Endothelial cell (in vitro differentiated cells): ENCODE results near the gene FPR2. TPM values are rescaled to one million over a fixed set of nuclear protein-coding genes. Genes with fewer than 3 reads are reported as not detected.

Source experiments
- DNase-seq: peaks from one replicate; pipeline ENCODE4 v3.0.0; 2021; ENCODE audit warnings: low spot score
- H3K27ac Mint-ChIP-seq: one replicate; pipeline ENCODE4 v1.8.0; 2021; ENCODE audit warnings: mixed read lengths, inconsistent platforms; ENCODE audit not compliant: unreplicated experiment
- H3K27me3 Mint-ChIP-seq: one replicate; pipeline ENCODE4 v1.8.0; 2021; ENCODE audit warnings: mild to moderate bottlenecking, moderate library complexity, mixed read lengths, inconsistent platforms; ENCODE audit not compliant: unreplicated experiment
- H3K36me3 Mint-ChIP-seq: one replicate; pipeline ENCODE4 v1.8.0; 2021; ENCODE audit warnings: mild to moderate bottlenecking, low read depth, mixed read lengths, inconsistent platforms; ENCODE audit not compliant: unreplicated experiment
- H3K4me1 Mint-ChIP-seq: one replicate; pipeline ENCODE4 v1.8.0; 2021; ENCODE audit warnings: mild to moderate bottlenecking, mixed read lengths, inconsistent platforms; ENCODE audit not compliant: unreplicated experiment
- H3K4me3 Mint-ChIP-seq: one replicate; pipeline ENCODE4 v1.8.0; 2021; ENCODE audit warnings: mild to moderate bottlenecking, mixed read lengths, inconsistent platforms; ENCODE audit not compliant: unreplicated experiment
- H3K9me3 Mint-ChIP-seq: one replicate; pipeline ENCODE4 v1.8.0; 2021; ENCODE audit warnings: mixed read lengths, inconsistent platforms; ENCODE audit not compliant: unreplicated experiment
- total RNA-seq: library from RNA; stranded (reverse); fragmentation: NEBNext Ultra II Directional; extraction: Animal tissue kit (Norgen Biotek cat#: 25700); gene quantifications from one replicate; pipeline ENCODE4 v1.2.1, GENCODE V29; 2021; ENCODE audit not compliant: unreplicated experiment
- TF ChIP-seq, protein P1 (sequence below): fragments of 200-600 bp; sonication (generic); IDR thresholded peaks from one replicate; pipeline ENCODE4 v1.5.0; 2021; ENCODE audit warnings: antibody characterized with exemption; ENCODE audit not compliant: unreplicated experiment

Gene FPR2
- total RNA-seq, 1 donor from 2014 or later = 0.74 TPM

DNA sequence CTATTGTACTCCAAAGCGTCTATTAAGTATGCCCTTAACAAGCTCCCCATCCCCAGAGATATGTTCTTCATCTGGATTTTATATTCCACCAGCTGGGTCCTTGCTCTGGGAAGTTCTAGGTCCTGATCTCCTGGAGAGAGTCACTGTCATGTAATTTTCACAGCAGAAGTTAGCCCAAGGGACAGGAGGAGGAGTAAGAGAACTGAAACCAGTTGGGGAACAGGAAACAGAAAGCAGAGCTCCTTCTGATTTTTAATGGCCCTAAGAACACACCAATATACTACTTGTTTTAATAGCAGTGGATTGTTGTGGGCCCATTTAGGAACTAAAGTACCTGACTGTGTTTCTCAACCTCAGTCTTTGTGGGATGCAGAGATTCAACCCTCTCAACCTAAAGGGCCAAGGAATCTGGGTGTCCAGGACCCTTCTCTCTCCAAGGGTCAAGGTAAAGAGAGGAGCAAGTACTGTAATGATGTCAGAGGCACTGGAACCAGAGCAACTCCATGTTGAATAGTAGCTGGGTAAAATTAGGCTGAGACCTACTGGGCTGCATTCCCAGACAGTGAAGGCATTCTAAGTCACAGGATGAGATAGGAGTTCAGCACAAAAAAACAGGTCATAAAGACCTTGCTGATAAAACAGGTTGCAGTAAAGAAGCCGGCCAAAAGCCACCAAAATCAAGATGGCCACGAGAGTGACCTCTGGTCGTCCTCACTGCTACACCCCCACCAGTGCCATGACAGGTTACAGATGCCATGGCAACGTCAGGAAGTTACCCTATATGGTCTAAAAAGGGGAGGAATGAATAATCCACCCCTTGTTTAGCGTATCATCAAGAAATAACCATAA, 25.9 kb downstream of the FPR2 start:
- Mint-ChIP-seq H3K4me3 (no peak overlapping the region), H3K27ac (no peak overlapping the region), H3K4me1 (no peaks in the 10 kb centered on the region), H3K36me3 (no peaks in the 10 kb centered on the region), H3K27me3 (no peaks in the 10 kb centered on the region), H3K9me3 (no peaks in the 10 kb centered on the region)
- no peak for DNase-seq
- TF ChIP-seq, protein P1, sequence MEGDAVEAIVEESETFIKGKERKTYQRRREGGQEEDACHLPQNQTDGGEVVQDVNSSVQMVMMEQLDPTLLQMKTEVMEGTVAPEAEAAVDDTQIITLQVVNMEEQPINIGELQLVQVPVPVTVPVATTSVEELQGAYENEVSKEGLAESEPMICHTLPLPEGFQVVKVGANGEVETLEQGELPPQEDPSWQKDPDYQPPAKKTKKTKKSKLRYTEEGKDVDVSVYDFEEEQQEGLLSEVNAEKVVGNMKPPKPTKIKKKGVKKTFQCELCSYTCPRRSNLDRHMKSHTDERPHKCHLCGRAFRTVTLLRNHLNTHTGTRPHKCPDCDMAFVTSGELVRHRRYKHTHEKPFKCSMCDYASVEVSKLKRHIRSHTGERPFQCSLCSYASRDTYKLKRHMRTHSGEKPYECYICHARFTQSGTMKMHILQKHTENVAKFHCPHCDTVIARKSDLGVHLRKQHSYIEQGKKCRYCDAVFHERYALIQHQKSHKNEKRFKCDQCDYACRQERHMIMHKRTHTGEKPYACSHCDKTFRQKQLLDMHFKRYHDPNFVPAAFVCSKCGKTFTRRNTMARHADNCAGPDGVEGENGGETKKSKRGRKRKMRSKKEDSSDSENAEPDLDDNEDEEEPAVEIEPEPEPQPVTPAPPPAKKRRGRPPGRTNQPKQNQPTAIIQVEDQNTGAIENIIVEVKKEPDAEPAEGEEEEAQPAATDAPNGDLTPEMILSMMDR = no peak

DNA sequence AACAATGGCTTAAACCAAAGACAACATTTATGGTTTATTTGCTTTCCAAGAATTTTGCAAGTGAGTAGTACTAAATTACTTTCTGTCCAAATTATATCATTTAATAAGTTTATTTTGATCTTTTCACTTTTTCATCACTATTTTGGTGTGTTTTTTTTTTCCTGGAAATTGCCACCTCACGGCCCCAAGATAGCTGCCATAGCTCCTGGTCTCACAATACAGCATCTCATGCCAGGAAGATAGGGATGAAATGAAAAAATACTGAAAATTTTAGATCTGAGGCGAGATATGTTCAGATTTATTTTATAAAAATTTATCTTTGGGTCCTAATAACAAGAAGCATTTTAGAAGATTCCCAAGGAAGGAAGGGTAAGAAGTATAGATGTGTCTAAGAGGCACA, 27.0 kb downstream of the FPR2 start:
- H3K36me3 Mint-ChIP-seq = no peaks in the 10 kb centered on the region
- TF ChIP-seq, protein P1 = no peak
- DNase-seq = no peak
- no peaks in the 10 kb centered on the region for H3K4me1 Mint-ChIP-seq
- H3K27ac Mint-ChIP-seq = no peak overlapping the region
- no peaks in the 10 kb centered on the region for H3K9me3 Mint-ChIP-seq
- H3K4me3 Mint-ChIP-seq = no peak overlapping the region
- H3K27me3 Mint-ChIP-seq = peaks cover 2% of the 10 kb centered on the region

DNA sequence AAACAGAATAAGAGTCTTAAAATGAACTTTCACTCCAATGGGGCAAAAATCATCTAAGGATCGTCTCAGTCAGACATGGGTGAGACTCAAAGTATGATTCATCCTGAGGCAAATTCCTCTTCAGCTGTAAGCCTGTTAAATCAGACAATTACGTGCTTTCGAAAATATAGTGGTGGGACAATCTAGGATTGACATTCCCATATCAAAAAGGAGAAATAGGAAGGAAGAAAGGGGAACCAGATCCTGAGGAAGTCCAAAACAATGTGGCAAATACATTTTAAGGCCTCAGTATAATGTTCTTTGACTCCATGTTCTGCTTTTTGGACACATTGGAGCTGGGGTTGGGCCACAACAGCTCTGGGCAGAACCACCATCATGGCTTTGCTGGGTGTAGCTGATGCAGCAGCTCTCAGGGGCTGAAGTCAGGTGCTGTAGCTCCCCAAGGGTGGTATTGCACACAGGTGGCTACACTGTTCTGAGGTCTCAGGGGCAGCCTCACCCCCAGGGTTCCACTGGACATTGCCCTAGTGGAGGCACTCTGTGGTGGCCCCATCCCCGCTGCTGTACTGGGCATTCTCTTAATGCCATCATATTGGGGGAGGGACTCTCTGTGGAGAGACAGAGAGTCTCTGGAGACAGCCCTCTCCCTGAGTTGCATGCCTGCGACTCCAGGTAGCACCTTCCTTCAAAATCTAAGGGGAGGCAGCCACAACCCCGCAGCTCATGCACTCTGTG, 28.2 kb downstream of the FPR2 start:
- no peak for DNase-seq
- TF ChIP-seq, protein P1 = no peak
- H3K27ac Mint-ChIP-seq = no peak overlapping the region
- no peaks in the 10 kb centered on the region for H3K9me3 Mint-ChIP-seq
- H3K4me1 Mint-ChIP-seq = no peaks in the 10 kb centered on the region
- H3K4me3 Mint-ChIP-seq = no peak overlapping the region
- H3K36me3 Mint-ChIP-seq = no peaks in the 10 kb centered on the region
- peaks cover 2% of the 10 kb centered on the region for H3K27me3 Mint-ChIP-seq

DNA sequence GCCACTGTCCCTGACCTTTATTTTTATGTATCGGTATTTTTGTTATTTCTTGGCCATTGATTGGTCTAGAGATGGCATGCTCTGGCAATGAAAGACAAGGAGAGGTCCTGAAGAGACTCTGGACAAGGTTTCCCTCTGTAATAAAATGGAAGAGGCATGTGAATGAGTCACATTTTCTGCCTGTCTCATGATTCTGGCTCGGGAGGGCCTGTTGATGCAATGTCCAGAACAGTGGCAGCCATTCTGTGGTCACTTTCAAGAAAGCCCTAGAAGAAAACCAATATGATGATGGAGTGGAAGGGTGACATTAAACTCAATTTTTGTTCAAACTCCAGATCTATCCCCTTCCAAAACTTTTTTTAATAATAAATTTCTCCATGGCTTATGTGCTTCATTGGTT, 32.0 kb downstream of the FPR2 start:
- Mint-ChIP-seq H3K27ac (no peak overlapping the region), H3K36me3 (no peaks in the 10 kb centered on the region), H3K27me3 (peaks cover 2% of the 10 kb centered on the region), H3K4me3 (no peak overlapping the region), H3K9me3 (no peaks in the 10 kb centered on the region), H3K4me1 (no peaks in the 10 kb centered on the region)
- TF ChIP-seq, protein P1 = no peak
- no peak for DNase-seq

DNA sequence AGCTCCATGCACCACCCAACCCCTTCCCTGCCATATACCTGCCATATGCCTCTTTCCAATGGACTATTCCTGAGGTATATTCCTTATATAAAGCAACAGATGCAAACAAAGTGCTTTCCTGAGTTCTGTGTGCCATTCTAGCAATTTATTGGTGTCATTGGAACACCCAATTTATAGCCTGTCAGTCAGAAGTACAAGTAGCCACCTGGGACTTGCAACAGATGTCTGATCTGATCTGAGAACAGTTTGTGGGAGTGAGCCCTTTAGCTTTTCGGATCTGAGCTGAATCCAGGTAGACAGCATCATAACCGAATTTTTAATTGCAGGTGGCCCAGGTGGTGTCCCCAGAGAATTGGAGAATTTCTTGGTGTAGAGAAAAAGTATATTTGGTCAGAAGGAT, 33.0 kb downstream of the FPR2 start:
- no peak for DNase-seq
- Mint-ChIP-seq H3K36me3 (no peaks in the 10 kb centered on the region), H3K9me3 (no peaks in the 10 kb centered on the region), H3K4me1 (no peaks in the 10 kb centered on the region), H3K4me3 (no peak overlapping the region), H3K27me3 (peaks cover 2% of the 10 kb centered on the region), H3K27ac (no peak overlapping the region)
- TF ChIP-seq, protein P1 = no peak
